Measurements from ENCODE around the gene CTNND2. TPM values are rescaled to one million over a fixed set of nuclear protein-coding genes. Genes with fewer than 3 reads are reported as not detected.

CTNND2 gene
- total and polyA plus RNA-seq, 4 donors, result 0.05 to 0.50 (median 0.27) TPM

DNA sequence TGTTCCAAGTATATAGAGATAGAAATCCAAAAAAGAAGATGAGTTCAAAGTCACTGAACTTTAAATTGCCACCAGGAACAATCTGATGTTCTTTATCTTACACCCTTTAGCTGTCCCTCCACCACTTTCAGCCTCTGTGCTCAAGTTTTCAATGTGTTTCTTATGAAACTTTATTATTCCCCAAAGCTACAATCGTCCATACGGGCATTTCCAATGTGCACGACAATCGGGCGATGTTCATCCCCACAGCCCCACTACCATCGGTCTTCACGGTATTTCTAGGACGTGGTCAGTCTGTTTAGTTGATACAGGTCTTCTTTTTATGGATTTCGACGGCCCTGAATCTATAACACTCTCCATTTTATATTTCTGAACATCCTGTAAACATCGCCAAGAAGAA is 904.5 kb downstream of the CTNND2 start:
- H3K27me3 ChIP-seq (ENCODE audit: control insufficient read depth in 4 of 4, insufficient read depth in 4 of 4, low read length in 3 of 4), result peaks cover 0 to 5% (median 0%) of the 10 kb centered on the region in 4 donors
- H3K9me3 ChIP-seq (ENCODE audit: control insufficient read depth in 4 of 4, low read length in 3 of 4), result no peaks in the 10 kb centered on the region
- no peak for TF ChIP-seq HNF4G (IDR thresholded peaks at IDR 0.05)
- TF ChIP-seq SP1 (IDR thresholded peaks at IDR 0.05), result no peak
- TF ChIP-seq, protein P1, sequence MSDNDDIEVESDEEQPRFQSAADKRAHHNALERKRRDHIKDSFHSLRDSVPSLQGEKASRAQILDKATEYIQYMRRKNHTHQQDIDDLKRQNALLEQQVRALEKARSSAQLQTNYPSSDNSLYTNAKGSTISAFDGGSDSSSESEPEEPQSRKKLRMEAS (IDR thresholded peaks at IDR 0.05), result no peak
- TF ChIP-seq, protein P2, sequence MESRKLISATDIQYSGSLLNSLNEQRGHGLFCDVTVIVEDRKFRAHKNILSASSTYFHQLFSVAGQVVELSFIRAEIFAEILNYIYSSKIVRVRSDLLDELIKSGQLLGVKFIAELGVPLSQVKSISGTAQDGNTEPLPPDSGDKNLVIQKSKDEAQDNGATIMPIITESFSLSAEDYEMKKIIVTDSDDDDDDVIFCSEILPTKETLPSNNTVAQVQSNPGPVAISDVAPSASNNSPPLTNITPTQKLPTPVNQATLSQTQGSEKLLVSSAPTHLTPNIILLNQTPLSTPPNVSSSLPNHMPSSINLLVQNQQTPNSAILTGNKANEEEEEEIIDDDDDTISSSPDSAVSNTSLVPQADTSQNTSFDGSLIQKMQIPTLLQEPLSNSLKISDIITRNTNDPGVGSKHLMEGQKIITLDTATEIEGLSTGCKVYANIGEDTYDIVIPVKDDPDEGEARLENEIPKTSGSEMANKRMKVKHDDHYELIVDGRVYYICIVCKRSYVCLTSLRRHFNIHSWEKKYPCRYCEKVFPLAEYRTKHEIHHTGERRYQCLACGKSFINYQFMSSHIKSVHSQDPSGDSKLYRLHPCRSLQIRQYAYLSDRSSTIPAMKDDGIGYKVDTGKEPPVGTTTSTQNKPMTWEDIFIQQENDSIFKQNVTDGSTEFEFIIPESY (IDR thresholded peaks at IDR 0.05), result no peak
- no peak for TF ChIP-seq HNF4A (conservative IDR thresholded peaks at IDR 0.05)
- TF ChIP-seq CTCF (IDR thresholded peaks at IDR 0.05; ENCODE audit: low read depth, low read length, missing input control), result no peak
- no peak for TF ChIP-seq NR2F2 (IDR thresholded peaks at IDR 0.05)
- TF ChIP-seq FOXA2 (IDR thresholded peaks at IDR 0.05), result no peak
- TF ChIP-seq FOXA1 (IDR thresholded peaks at IDR 0.05), result no peak
- TF ChIP-seq TAF1 (conservative IDR thresholded peaks at IDR 0.05), result no peak
- TF ChIP-seq RXRA (IDR thresholded peaks at IDR 0.05), result no peak
- TF ChIP-seq RAD21 (IDR thresholded peaks at IDR 0.05), result no peak
- WGBS, result 85% methylated on average over 11 of the region's 11 CpGs
- H3K27ac ChIP-seq (ENCODE audit: low read depth in 1 of 2, low read length in 2 of 2), result no peak overlapping the region
- H3K36me3 ChIP-seq (ENCODE audit: control insufficient read depth in 4 of 4, insufficient read depth in 3 of 4, low read depth in 1 of 4, low read length in 3 of 4), result no peaks in the 10 kb centered on the region
- H3K4me3 ChIP-seq (ENCODE audit: low read depth in 1 of 3, low read length in 3 of 3), result no peak overlapping the region
- no peak overlapping the region for H3K9ac ChIP-seq (ENCODE audit: low read depth in 1 of 2, low read length in 2 of 2)
- DNase-seq (ENCODE audit: low spot score), result no peak
- no peaks in the 10 kb centered on the region for H3K4me1 ChIP-seq (ENCODE audit: control insufficient read depth in 4 of 4, insufficient read depth in 4 of 4, low read length in 3 of 4)

DNA sequence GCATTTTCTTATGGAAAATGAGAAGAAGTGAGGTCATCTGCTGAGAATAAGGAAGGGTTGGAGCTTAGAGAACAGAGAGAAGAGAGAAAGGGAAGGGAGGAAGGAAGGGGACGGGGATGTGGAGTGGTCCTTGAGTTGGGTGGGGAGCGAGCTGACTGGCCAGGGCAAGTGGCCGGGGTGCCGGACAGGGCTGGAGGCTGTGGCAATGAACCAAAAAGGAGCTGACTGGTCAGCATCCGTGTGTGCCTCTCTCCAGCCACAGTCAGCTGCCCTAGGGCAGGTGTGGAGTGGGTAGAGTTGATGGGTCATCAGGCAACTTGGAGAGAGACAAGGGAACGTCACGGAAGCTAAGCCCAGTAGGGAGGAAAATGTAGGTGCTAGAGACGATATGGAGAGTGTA is 908.4 kb downstream of the CTNND2 start:
- DNase-seq (ENCODE audit: low spot score), result no peak
- H3K9me3 ChIP-seq (ENCODE audit: control insufficient read depth in 4 of 4, low read length in 3 of 4), result no peaks in the 10 kb centered on the region
- no peak overlapping the region for H3K4me3 ChIP-seq (ENCODE audit: low read depth in 1 of 3, low read length in 3 of 3)
- H3K4me1 ChIP-seq (ENCODE audit: control insufficient read depth in 4 of 4, insufficient read depth in 4 of 4, low read length in 3 of 4), result no peaks in the 10 kb centered on the region
- WGBS, result 94% methylated on average over 8 of the region's 8 CpGs
- peaks cover 0 to 5% (median 0%) of the 10 kb centered on the region in 4 donors for H3K27me3 ChIP-seq (ENCODE audit: control insufficient read depth in 4 of 4, insufficient read depth in 4 of 4, low read length in 3 of 4)
- TF ChIP-seq, protein P1 (IDR thresholded peaks at IDR 0.05), result no peak
- no peak for TF ChIP-seq JUND (IDR thresholded peaks at IDR 0.05)
- no peak for TF ChIP-seq EGR1 (IDR thresholded peaks at IDR 0.05; ENCODE audit: low read depth in 2 of 2)
- no peak for TF ChIP-seq GABPA (IDR thresholded peaks at IDR 0.05 in 1 of 2, conservative IDR thresholded peaks at IDR 0.05 in 1 of 2)
- TF ChIP-seq FOXA1 (IDR thresholded peaks at IDR 0.05), result no peak
- H3K36me3 ChIP-seq (ENCODE audit: control insufficient read depth in 4 of 4, insufficient read depth in 3 of 4, low read depth in 1 of 4, low read length in 3 of 4), result no peaks in the 10 kb centered on the region
- no peak overlapping the region for H3K9ac ChIP-seq (ENCODE audit: low read depth in 1 of 2, low read length in 2 of 2)
- H3K27ac ChIP-seq (ENCODE audit: low read depth in 1 of 2, low read length in 2 of 2), result no peak overlapping the region
